Measurements from ENCODE around the gene CSF1R. TPM values are rescaled to one million over a fixed set of nuclear protein-coding genes. Genes with fewer than 3 reads are reported as not detected.

Gene CSF1R
- total RNA-seq, 1 experiment from 2014 or later: not detected

DNA sequence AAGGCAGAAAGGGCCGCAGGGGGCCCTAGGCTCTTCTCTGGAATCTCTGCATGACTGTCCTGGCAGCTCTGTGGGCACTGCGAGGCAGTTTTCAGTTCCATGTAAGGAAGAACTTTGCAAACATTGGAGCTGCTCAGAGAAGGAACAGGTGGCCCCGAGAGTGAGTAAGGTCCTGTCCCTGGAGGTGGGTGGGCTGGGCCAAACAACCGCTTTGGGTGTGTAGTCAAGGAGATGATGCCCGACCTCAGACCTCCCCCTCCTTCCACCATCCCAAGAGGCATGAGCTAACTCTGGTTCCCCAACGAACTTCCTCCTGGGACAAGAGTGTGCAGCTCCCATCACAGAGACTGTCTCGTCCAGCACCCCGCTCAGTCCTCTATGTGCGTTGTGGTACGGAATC, 20.5 kb downstream of the CSF1R start:
- Histone ChIP-seq H3K4me1 (ENCODE audit: insufficient read depth, low read length, poor library complexity, severe bottlenecking) (no peaks in the 10 kb centered on the region), H3K4me3 (ENCODE audit: low read depth, low read length, poor library complexity, severe bottlenecking) (no peak overlapping the region), H3K36me3 (ENCODE audit: insufficient read depth, low read length, poor library complexity, severe bottlenecking) (no peaks in the 10 kb centered on the region), H3K9me3 (ENCODE audit: low read depth, low read length, poor library complexity, severe bottlenecking) (no peaks in the 10 kb centered on the region), H3K27me3 (replicated peaks; ENCODE audit: insufficient read depth, low read depth, low read length, poor library complexity) (no peaks in the 10 kb centered on the region), H3K27ac (ENCODE audit: low read depth, low read length, poor library complexity, severe bottlenecking) (no peak overlapping the region)
- TF ChIP-seq EZH2 (IDR thresholded peaks at IDR 0.05; ENCODE audit: borderline replicate concordance, low read depth, low read length, poor library complexity, severe bottlenecking) (no peak), CTCF (conservative IDR thresholded peaks at IDR 0.05; ENCODE audit: low read depth, low read length) (no peak)
- intact Hi-C loops (cut with micrococcal nuclease; ENCODE audit: unreplicated experiment): no loop called here
- BruUV-seq (replicated peaks): no TSS peak
- POLR2A ChIA-PET (ENCODE audit: low non-redundant PET): no interaction called here
- DNase-seq (ENCODE audit: low spot score): no peak
- CTCF ChIA-PET: no interaction called here

GRCh38 chr5:150065346-150065745, 21.0 kb downstream of the CSF1R start:
- CTCF ChIA-PET: no interaction called here
- no TSS peak for BruUV-seq (replicated peaks)
- no peak for DNase-seq (ENCODE audit: low spot score)
- Histone ChIP-seq H3K4me1 (ENCODE audit: insufficient read depth, low read length, poor library complexity, severe bottlenecking) (no peaks in the 10 kb centered on the region), H3K27ac (ENCODE audit: low read depth, low read length, poor library complexity, severe bottlenecking) (no peak overlapping the region), H3K4me3 (ENCODE audit: low read depth, low read length, poor library complexity, severe bottlenecking) (no peak overlapping the region), H3K27me3 (replicated peaks; ENCODE audit: insufficient read depth, low read depth, low read length, poor library complexity) (no peaks in the 10 kb centered on the region), H3K9me3 (ENCODE audit: low read depth, low read length, poor library complexity, severe bottlenecking) (no peaks in the 10 kb centered on the region), H3K36me3 (ENCODE audit: insufficient read depth, low read length, poor library complexity, severe bottlenecking) (no peaks in the 10 kb centered on the region)
- POLR2A ChIA-PET (ENCODE audit: low non-redundant PET): no interaction called here
- intact Hi-C loops (cut with micrococcal nuclease; ENCODE audit: unreplicated experiment): no loop called here
- TF ChIP-seq CTCF (conservative IDR thresholded peaks at IDR 0.05; ENCODE audit: low read depth, low read length) (no peak), EZH2 (IDR thresholded peaks at IDR 0.05; ENCODE audit: borderline replicate concordance, low read depth, low read length, poor library complexity, severe bottlenecking) (no peak)

- Histone ChIP-seq H3K27ac (ENCODE audit: low read depth, low read length, poor library complexity, severe bottlenecking) (no peak overlapping the region), H3K36me3 (ENCODE audit: insufficient read depth, low read length, poor library complexity, severe bottlenecking) (no peaks in the 10 kb centered on the region), H3K4me1 (ENCODE audit: insufficient read depth, low read length, poor library complexity, severe bottlenecking) (no peaks in the 10 kb centered on the region), H3K27me3 (replicated peaks; ENCODE audit: insufficient read depth, low read depth, low read length, poor library complexity) (no peaks in the 10 kb centered on the region), H3K4me3 (ENCODE audit: low read depth, low read length, poor library complexity, severe bottlenecking) (no peak overlapping the region), H3K9me3 (ENCODE audit: low read depth, low read length, poor library complexity, severe bottlenecking) (no peaks in the 10 kb centered on the region)
- ChIA-PET POLR2A (ENCODE audit: low non-redundant PET) (no interaction called here), CTCF (no interaction called here)
- no peak for TF ChIP-seq EZH2 (IDR thresholded peaks at IDR 0.05; ENCODE audit: borderline replicate concordance, low read depth, low read length, poor library complexity, severe bottlenecking)
- TF ChIP-seq CTCF (conservative IDR thresholded peaks at IDR 0.05; ENCODE audit: low read depth, low read length): no peak
- intact Hi-C loops (cut with micrococcal nuclease; ENCODE audit: unreplicated experiment): no loop called here
- BruUV-seq (replicated peaks): no TSS peak
- DNase-seq (ENCODE audit: low spot score): no peak
These were observed 21.6 kb downstream of the CSF1R start for GRCh38 chr5:150064681-150065220.
